NK-92 (cell line): Measurements from ENCODE around the gene PPP1R14C.

Source experiments
- DNase-seq: peaks from one replicate; lab custom pipeline; 2025; ENCODE audit not compliant: unreplicated experiment; lab: John Stamatoyannopoulos, UW

PPP1R14C gene

GRCh38 chr6:150189122-150189521, 46.3 kb downstream of the PPP1R14C start:
- no peak for DNase-seq

GRCh38 chr6:150191809-150192208, 49.0 kb downstream of the PPP1R14C start:
- no peak for DNase-seq

DNA sequence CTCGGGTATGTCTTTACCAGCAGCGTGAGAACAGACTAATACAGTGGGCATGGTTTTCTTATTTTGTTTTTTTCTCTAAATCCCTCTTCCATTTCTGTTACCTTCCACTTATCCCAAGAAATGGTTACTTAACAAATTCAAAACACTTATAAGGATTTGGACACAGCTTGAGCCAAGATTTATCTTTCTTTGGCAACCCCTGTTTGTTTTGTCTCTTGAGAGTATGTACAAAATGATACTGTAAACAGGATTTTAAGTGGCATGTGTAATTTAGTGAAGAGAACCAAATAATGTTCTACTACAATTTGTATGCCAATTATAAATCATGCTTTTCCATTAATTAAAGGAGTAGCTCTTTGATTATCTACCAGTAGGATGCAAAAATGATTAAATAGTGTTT, 51.4 kb downstream of the PPP1R14C start:
- DNase-seq, result no peak

DNA sequence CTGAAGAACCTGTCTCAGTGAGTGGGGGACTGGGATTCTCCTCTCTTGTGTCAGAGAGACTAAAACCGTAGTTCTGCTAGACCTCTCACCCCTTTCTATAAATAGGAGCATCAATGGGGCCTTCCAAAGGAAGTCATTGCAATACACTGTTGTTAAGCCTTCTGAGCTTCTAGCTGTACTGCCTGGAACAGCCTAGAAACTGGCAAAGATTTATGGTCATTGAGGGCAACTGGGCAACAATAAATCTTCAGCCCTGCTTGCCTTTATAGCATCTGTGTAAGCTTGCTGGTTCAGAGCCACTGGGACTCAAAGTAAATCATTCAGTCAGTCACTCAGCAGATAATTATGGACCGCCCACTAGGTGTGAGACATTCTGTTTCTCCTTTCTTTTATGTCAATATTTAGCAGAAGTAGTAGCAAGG, 53.2 kb downstream of the PPP1R14C start:
- DNase-seq, result no peak

DNA sequence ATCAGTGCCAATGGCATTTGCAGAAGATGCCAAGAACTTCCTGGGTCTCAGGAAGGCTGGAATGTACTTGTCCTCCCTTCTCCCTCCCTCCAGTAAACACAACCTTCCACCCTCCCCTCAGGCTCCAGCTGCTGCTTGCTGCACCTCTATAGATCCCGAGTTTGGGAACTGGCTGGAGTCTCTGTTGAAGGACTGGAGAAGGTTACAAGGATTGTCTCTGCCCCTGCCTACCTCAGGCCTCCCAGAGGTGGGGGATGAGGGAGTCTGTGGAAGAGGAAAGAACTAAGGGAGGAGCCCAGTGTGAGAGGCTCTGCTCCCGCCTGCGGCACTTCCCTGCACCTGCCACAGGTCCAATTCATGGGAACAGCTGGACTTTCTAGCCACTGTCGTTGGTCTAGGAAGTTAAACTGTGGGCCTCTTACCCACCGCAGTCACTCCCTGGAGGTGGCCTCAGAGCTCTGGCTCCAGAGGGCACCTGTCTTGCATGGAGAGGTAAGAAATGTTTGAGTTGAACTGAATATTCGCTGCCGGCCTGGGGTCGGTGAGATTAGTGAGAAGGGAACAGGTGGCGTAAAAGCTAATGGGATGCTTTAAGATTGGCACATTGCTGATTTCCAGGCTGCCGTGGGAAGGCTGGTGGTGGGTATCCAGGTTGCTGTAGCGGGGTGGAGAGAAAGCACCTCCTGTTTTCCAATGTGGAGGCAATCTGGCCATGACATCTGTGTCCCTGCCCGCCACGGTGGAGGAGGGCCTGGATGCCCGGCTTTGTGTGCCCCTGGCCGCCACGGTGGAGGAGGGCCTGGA, 54.3 kb downstream of the PPP1R14C start:
- no peak for DNase-seq

DNA sequence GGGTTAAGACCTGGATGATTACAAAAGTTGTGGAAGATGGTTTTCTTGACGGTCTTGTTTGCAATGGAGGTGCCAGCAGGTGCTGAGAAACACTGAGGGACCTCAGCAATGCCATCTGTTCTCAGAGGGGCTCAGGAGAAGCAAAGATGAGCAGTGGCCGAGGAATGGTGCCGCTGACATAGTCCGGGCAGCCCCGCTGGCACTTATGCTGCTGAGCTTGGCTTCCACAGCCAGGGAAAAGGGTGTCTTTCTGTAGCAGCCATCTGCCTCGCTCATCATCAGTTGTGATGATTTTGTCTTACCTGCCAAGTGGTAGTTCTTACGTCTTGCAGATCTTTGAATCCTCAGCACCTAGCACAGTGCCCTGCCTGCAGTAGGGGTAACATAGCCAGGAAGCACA, 55.7 kb downstream of the PPP1R14C start:
- DNase-seq, result no peak

DNA sequence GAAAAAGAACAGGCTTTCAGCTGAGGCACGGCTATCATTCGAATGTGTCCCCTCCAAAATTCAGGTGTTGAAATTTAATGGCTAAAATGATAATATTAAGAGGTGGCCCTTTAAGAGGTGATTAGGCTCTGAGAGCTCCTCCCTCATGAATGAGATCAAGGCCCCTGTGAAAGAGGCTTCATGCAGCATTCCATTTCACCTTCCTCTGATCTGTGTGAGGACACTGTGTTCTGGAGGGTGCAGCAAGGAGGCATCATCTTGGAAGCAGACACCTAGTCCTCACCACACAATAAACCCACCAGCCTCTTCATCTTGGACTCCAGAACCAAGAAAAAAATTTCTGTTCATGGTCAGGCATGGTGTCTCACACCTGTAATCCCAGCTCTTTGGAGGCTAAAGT, 56.4 kb downstream of the PPP1R14C start:
- no peak for DNase-seq

DNA sequence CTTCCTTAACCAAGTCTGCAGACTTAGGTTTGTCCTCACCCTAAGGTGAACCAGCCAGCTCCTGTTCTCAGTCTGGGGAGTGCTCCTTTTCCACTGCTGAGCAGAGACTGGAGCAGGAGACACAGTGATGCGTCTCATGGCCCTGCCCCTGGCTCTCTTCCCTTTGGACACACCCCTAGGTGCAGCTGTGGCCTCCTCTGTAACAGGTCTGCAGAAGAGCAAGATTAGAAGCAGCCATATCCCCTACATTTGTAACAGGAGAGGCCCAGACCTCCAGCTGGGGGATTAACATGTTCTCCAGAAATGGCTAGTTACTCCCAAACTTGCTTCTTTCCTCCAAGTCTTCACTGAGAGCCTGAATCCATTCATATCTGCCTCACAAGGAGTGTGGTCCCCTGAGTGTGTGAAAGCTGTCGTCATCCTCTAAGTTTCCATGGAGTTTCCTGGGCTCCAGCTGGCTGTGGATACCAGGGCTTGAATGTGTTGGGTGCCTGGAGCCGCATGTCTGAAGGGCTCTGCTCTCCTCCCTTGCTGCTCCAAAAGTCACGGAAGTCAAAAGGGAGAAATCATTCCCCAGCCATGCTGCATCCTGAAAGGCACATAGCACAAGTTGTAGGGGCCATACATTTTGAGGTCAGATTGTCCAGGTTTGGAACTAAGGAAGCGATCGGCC, 57.7 kb downstream of the PPP1R14C start:
- no peak for DNase-seq

DNA sequence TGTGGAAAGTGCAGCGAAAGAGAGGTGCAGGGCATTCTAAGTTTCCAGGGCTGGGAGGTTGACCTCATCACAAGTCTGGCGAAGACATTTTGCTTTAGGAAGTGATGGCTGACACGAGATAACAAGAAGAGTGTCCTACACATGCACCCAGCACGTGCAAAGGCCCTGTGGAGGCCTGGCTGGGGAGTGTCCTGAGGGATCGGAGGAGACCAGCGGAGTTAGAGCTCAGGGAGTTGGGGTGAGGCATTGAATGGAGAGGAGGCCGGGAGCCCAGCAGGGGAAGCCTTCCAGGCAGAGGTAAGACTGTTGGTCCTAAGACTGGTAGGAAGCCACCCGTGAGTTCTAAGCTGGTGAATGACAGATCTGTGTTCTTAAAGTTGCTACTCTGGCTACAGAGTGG, 58.4 kb downstream of the PPP1R14C start:
- no peak for DNase-seq

DNA sequence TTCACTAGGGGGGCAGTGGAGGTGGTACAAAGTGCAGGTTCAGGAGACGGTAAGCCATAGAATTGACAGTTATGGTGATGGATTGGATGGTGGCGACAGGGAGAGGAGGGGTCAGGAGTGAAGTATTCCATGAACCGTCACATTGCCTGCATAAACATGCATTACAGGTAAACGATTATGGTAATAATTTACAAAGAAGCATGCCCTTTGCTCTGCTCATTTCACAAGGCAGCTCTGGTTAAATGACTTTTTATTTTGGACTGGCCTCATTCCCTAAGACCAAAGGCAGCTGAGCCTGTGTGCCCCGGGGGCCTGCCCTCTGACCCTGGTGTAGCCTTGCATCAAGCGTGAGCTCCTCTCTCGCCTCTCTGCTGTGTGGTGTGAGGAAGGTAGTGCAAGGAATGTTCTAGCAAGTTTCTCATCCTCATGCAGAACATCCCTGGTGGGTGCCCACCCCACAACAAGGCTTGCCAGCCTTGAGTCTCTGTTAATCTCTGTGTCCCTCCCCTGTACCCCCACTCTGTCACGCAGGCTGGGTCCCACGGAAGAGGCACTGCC, 59.0 kb downstream of the PPP1R14C start:
- DNase-seq, result no peak

DNA sequence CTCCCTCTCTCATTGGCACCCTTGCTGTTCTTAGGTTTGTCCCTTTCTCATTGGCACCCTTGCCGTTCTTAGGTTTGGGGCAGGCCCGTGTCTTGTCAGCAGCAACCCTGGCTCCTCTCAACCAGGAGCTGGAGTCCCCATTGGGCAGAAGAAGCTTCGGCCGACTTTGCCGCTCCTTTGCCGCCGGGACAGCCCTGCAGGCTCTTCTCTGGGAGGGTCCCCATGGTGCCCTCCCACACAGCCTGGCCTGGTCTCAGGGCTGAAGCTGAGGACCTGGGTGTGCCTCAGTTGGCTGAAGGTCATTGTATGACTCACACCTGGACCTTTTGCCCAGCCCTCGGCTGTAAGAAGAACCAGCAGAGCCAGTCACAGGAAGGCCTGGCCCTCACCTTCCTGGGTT, 59.6 kb downstream of the PPP1R14C start:
- DNase-seq, result no peak

DNA sequence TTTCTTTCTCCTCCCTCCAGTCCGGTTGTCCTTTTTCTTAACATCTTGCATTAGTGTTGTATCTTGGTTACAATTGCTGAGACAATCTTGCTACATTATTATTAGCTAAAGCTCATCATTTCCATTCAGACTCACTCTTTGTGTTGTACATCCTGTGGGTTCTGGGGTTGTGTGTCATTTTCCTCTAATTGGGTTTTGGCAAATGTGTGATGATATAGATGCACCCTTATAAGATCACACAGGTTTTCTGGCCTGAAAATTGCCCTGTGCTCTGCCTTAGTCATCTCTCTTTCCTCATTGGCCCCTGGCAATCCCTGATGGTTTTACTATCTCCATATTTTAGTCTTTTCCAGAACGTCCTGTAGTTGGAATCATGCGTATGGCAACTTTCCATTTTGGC, 60.1 kb downstream of the PPP1R14C start:
- DNase-seq, result no peak

DNA sequence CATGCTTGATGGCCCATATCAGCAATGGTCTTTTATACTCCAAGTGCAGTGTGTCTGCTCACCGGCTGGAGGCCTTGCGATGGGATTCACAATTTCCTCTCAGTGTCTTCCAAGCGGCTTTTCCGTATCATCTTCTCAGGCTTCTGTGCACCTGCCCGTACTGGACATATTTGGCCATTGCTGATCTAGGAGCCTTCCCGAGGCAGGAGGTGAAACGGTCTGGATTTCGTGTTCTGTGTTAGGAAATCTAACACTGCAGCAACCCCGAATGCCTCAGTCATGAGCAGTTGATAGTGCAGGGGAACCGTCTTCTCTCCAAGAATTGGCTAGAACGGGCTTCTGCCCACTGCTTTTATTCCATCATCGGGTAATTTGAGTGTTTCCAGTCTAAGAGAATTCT, 60.5 kb downstream of the PPP1R14C start:
- DNase-seq, result no peak

DNA sequence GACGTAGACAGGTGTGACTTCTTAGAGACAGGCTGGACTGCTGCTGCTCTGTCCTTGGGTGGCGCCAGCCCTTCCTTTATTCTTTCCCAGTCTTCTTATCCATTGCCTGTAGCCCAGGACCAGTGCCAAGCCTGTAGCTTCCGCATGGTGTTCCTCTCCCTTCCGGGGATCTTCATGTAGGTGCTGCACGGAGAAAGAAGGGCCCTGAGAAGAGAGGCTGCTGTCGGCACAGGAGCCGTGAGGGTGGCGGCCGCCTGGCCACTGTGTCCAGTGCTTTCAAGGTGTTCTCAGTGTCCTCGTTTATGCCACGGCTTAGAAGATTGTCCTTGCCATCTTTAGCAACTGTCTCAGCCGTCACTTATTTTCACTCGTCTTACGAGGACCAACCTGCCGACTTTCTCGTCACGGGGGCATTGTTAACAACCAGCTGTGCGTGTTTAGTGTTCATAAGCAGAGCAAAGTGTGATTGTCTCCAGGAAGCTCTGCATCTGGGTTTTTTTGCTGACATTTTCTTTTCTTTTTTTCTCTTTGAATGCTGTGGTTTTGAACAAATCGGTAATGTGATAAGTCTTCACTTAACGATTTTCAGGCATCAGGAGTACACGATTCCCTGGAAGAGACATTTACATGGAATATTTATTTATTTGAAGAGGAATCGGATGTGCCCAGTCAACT, 61.2 kb downstream of the PPP1R14C start:
- DNase-seq, result no peak

DNA sequence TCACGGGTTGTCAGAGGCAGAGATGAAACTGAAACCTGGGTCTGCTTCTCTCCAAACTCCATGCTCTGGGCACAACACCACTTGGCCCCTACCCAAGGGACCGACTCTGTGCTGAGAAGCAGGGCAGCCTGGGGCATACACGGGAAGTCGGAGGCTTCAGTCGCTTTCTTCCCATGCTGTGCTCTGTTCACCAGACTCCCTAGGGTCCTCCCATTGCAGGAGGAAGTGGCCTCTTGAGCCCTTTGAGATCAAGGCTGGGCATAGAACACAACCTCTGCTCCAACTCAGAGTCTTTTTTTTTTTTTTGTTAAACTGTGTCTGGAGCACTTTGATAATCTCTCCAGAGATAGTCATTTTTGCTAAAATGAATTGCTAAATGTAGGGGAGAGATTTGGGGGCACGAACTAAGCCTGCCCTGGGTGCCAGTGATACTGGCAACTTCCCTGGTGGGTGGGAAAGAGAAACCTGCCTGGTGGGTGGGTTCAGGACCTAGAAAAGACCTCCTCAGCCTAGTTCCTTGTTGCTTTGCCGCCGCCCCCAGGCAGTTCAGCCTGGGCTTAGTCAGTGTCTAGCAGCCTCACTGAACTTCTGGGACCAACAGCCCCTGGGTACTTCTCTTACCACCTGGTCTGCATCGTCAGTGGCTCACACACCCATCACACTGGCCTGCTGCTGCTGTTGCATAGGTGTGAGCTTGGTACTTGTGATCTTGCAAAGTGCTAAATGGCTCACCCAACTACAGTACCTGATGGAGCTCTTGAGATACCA, 62.0 kb downstream of the PPP1R14C start:
- DNase-seq, result no peak

GRCh38 chr6:150207931-150208570, 65.2 kb downstream of the PPP1R14C start:
- no peak for DNase-seq

DNA sequence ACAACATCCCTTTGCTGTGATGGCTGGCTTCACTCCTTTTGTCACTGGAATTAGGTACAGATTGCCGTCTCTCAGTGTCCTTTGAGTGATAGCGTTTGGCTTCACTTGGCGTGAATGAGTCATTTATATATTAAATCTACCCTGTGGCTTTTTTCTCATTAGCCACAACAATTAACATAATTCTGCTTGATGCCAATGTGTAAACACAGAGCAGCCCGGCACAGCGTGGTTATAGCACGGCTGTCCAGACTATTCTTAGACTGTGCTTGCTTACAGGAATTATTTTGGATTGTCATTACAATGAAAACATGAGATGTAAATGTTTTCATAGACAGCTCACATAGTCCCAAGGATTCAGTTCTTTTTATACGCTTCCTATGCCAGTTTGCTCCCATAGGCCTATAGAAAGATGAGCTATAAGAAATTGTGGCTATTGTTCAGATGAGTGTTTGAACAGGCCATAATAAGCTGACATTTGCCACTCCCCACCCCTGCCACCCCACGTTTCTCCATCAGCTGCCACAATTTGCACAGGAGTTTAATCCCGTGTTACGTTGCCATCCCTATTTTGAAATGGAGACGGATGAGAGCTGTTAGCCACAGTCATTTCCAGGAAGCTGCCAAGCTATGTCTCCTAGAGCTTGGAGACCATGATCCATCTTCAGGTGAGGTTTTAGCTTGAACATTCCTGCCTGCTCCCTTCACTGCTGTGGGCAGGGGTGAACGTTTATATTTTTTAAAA, 65.9 kb downstream of the PPP1R14C start:
- DNase-seq, result no peak

GRCh38 chr6:150209415-150209814, 66.6 kb downstream of the PPP1R14C start:
- DNase-seq, result no peak

DNA sequence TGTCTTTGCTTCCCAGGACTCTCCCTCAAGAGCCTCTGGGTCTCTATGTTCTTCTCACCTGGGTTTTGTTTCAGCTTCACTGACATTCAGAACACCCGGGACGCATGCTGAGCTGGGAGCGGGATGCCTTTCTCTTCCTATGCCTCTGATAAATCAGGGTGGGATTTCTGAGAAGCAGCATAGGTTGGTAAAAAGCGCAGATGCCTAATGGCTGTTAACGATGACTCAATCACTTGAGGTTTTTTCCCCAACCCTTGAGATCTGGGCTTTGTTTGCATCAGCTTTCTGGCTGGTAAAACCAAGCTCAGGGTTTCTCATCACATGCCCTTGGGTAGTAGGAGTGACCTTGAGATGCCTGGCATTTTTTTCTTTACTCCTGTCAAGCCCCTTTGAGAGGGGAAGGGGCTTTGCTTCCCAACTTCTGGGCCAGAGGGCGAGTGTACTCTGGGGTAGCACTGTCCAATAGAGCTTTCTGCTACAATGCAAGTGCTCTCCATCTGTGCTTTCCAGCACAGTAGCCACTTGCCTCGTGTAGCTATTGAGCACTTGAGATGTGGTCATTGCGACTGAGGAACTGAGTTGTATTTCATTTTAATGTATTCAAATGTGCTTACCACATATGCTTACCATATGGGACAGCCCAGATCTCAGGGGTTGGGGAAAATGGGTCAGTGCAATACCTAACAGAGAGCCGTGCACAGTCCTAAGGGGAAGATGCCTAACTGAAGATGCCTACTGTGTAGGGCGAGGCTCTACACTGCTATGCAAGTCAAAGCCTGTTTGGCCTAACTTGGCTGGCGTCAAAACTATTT, 69.1 kb downstream of the PPP1R14C start:
- no peak for DNase-seq
